ENCODE data around the gene GDF10.

DNA sequence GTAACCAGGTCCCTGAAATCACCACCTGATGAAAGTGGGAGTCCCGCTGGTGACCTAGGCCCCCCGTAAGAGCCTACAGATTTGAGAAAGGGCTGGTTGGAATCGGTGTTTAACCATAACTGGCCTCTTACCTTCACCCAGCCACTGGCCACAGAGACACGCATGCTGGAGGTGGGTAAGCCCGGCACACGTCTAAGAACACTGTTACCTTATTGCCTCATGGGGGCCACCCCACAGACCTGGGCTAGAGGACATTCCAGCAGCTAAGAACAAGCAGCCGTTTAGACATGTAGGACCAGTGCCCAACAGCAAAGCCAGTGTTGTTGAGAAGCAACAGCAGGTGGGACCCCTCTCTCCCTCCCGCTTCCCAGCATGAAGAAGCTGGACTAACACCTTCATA is 19.8 kb downstream of the GDF10 start:
- TF ChIP-seq, protein P1, sequence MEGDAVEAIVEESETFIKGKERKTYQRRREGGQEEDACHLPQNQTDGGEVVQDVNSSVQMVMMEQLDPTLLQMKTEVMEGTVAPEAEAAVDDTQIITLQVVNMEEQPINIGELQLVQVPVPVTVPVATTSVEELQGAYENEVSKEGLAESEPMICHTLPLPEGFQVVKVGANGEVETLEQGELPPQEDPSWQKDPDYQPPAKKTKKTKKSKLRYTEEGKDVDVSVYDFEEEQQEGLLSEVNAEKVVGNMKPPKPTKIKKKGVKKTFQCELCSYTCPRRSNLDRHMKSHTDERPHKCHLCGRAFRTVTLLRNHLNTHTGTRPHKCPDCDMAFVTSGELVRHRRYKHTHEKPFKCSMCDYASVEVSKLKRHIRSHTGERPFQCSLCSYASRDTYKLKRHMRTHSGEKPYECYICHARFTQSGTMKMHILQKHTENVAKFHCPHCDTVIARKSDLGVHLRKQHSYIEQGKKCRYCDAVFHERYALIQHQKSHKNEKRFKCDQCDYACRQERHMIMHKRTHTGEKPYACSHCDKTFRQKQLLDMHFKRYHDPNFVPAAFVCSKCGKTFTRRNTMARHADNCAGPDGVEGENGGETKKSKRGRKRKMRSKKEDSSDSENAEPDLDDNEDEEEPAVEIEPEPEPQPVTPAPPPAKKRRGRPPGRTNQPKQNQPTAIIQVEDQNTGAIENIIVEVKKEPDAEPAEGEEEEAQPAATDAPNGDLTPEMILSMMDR (IDR thresholded peaks at IDR 0.05) = no peak
- TF ChIP-seq POLR2A (IDR thresholded peaks at IDR 0.05) (no peak), POLR2AphosphoS5 (IDR thresholded peaks at IDR 0.05) (no peak)
